Prostate gland (tissue), 2 donors: ENCODE results near the gene SLC25A48. TPM values are rescaled to one million over a fixed set of nuclear protein-coding genes. Genes with fewer than 3 reads are reported as not detected.

Experiments
- DNase-seq: peaks from one replicate; pipeline ENCODE4 v3.0.0-alpha.2; 2019; ENCODE audit warnings: low spot score
- H3K27ac ChIP-seq, 2 donors: fragments of 200-600 bp; sonication (generic); 2 replicates each; pipeline ENCODE4 v1.5.1; 2017 to 2019
- H3K27me3 ChIP-seq: fragments of 200-600 bp; sonication (generic); replicated peaks from 2 replicates; pipeline ENCODE4 v1.5.1; 2019; ENCODE audit not compliant: insufficient read depth
- H3K36me3 ChIP-seq, 2 donors: fragments of 200-600 bp; sonication (generic); 1 replicate in 1 of 2; 2 replicates in 1 of 2; pipeline versions ENCODE4 v1.5.1 to v1.8.1; 2017 to 2019
- H3K4me1 ChIP-seq: fragments of 200-600 bp; sonication (generic); replicated peaks from 2 replicates; pipeline ENCODE4 v1.5.1; 2019
- H3K4me3 ChIP-seq, 2 donors: fragments of 200-600 bp; sonication (generic); 2 replicates each; pipeline ENCODE4 v1.5.1; 2017 to 2019
- H3K9me3 ChIP-seq: fragments of 200-600 bp; sonication (generic); 2 replicates; pipeline ENCODE4 v1.5.1; 2017
- POLR2A ChIP-seq: fragments of 450-650 bp; IDR thresholded peaks from one replicate; pipeline ENCODE4 v1.6.1; 2016; ENCODE audit warnings: antibody characterized with exemption, mild to moderate bottlenecking
- POLR2AphosphoS5 ChIP-seq: sonication (generic); formaldehyde crosslinking; IDR thresholded peaks from one replicate; pipeline ENCODE4 v1.6.1; 2017; ENCODE audit warnings: antibody characterized with exemption
- WGBS: methylation state at CpG from one replicate; pipeline ENCODE4 v1.1.5; 2018; 5-methylcytosine and 5-hydroxymethylcytosine counted together
- intact Hi-C: fragments of 100-400 bp; cut with DNase I; formaldehyde crosslinking; loops from one replicate; pipeline ENCODE4 v1.14.2; 2022
- total RNA-seq, 2 donors: library from RNA; depleted of rRNA; stranded (reverse); fragments of >200 nt; gene quantifications; one replicate each; pipeline ENCODE4 v1.1.0, GENCODE V29; 2016
- TF ChIP-seq, protein P1 (sequence below), 4 experiments: fragments of 200-600 bp in 2 of 4; fragments of 450-650 bp in 2 of 4; sonication (generic) in 2 of 4; IDR thresholded peaks; 1 replicate in 3 of 4; 2 replicates in 1 of 4; pipeline ENCODE4 v1.5.1; 2016 to 2019; ENCODE audit warnings: antibody characterized with exemption in 4 of 4, mild to moderate bottlenecking in 2 of 4, moderate library complexity in 2 of 4

The SLC25A48 gene
- total RNA-seq, 2 donors from 2014 or later = 0.77 to 0.85 TPM

DNA sequence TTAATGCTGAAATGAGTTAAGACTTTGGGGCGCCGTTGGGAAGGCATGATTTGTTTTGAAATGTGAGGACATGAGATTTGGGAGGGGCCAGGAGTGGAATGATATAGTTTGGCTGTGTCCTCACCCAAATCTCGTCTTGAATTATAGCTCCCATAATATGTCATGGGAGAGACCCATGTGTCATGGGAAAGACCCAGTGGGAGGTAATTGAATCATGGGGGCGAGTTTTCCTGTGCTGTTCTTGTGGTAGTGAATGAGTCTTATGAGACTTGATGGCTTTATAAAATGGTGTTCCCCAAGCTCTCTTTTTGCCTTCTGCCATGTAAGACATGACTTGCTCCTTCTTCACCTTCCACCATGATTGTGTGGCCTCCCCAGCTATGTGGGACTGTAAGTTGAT, 5.1 kb downstream of the SLC25A48 start:
- Histone ChIP-seq H3K27me3 (no peaks in the 10 kb centered on the region), H3K27ac (no peak overlapping the region), H3K4me3 (no peak overlapping the region), H3K36me3 (no peaks in the 10 kb centered on the region), H3K9me3 (no peaks in the 10 kb centered on the region), H3K4me1 (no peaks in the 10 kb centered on the region)
- no peak for DNase-seq
- WGBS = 74% methylated on average over 4 of the region's 4 CpGs
- intact Hi-C loops = no loop called here
- TF ChIP-seq POLR2A (no peak), POLR2AphosphoS5 (no peak)
- TF ChIP-seq, protein P1, sequence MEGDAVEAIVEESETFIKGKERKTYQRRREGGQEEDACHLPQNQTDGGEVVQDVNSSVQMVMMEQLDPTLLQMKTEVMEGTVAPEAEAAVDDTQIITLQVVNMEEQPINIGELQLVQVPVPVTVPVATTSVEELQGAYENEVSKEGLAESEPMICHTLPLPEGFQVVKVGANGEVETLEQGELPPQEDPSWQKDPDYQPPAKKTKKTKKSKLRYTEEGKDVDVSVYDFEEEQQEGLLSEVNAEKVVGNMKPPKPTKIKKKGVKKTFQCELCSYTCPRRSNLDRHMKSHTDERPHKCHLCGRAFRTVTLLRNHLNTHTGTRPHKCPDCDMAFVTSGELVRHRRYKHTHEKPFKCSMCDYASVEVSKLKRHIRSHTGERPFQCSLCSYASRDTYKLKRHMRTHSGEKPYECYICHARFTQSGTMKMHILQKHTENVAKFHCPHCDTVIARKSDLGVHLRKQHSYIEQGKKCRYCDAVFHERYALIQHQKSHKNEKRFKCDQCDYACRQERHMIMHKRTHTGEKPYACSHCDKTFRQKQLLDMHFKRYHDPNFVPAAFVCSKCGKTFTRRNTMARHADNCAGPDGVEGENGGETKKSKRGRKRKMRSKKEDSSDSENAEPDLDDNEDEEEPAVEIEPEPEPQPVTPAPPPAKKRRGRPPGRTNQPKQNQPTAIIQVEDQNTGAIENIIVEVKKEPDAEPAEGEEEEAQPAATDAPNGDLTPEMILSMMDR (IDR thresholded peaks at IDR 0.05) = no peak

DNA sequence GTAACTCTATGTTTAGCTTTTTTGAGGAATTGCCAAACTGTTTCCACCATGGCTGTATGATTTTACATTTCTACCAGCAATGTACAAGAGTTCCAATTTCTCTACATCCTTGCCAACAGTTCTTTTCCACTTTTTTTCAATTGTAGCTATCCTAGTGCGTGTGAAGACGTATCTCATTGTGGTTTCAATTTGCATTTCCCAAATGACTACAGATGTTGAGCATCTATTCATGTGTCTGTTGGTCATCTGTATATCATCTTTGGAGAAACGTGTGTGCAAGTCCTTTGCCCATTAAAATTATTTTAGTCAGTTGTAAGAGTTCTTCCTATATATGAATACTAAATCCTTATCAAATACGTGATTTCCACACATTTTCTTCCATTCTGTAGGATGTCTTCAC, 6.5 kb downstream of the SLC25A48 start:
- no peak for DNase-seq
- no peaks in the 10 kb centered on the region for H3K4me1 ChIP-seq
- H3K36me3 ChIP-seq = no peaks in the 10 kb centered on the region
- WGBS = 79% methylated on average over 4 of the region's 4 CpGs
- H3K27me3 ChIP-seq = no peaks in the 10 kb centered on the region
- H3K9me3 ChIP-seq = no peaks in the 10 kb centered on the region
- no peak overlapping the region for H3K27ac ChIP-seq
- no peak for TF ChIP-seq POLR2AphosphoS5
- no peak for TF ChIP-seq POLR2A
- TF ChIP-seq, protein P1 (IDR thresholded peaks at IDR 0.05) = no peak
- intact Hi-C loops = no loop called here
- no peak overlapping the region for H3K4me3 ChIP-seq

DNA sequence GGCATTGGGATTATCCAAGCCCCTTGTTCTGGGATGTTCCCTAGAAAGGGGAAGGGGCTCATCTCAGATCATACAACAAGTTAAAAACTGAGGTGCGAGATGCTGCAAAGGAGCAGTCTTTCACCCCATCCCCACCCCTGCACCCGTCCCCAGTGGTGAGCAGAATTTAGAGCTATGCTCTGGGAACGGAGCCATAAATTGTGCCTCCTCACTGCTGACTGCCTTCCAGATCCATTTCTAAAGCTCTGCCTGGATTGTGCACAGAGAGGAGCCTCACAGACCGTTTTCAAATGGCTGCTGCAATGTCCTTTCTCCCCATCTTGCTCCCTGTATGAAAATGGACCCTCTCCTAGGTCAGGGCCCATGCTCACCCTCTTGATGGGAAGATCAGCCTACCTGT, 8.3 kb downstream of the SLC25A48 start:
- Histone ChIP-seq H3K9me3 (no peaks in the 10 kb centered on the region), H3K27me3 (no peaks in the 10 kb centered on the region), H3K4me3 (no peak overlapping the region), H3K4me1 (no peaks in the 10 kb centered on the region), H3K36me3 (no peaks in the 10 kb centered on the region), H3K27ac (no peak overlapping the region)
- no peak for DNase-seq
- TF ChIP-seq, protein P1 (IDR thresholded peaks at IDR 0.05) = no peak
- TF ChIP-seq POLR2A (no peak), POLR2AphosphoS5 (no peak)
- intact Hi-C loops = no loop called here
- WGBS = 60% methylated on average over 4 of the region's 4 CpGs

DNA sequence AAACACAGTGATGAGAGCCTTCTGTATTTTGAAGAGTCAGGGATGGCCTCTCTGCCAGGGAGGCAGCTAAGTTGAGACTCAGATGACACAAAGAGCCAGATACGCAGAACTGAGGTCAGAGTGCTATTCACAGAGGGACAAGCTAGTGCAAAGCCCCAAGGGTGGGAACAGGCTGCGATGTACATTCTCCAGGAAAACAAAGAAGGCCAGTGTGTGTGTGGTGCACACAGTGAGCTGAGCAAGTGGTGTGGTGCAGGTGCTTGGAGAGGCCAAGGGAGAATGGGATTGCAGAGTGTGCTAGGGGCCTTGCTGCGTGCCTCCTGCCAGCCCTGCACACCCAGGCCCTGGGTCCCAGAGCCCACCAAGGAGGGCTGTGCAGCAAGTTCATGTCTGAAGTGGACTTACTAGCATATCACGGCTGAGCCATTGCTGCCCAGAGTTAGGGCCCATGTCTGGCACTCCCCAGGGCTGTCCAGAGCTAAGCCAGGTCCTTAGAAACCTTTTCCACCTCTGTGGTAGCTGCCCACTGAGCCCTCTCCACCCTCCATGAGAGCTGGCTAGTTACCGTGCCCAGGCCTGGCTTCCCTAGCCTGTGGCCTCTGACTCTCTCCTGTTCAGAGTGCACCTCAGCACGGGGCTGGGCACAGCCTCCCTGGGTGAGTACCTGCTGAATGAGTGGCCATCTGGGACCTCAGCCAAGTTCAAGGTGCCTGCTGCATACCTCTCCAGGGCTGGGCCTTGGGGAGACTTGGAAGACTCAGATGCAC, 9.3 kb downstream of the SLC25A48 start:
- TF ChIP-seq POLR2A = no peak
- TF ChIP-seq, protein P1 (IDR thresholded peaks at IDR 0.05) = no peak
- no peaks in the 10 kb centered on the region for H3K9me3 ChIP-seq
- intact Hi-C loops = no loop called here
- H3K27me3 ChIP-seq = no peaks in the 10 kb centered on the region
- no peak overlapping the region for H3K4me3 ChIP-seq
- H3K36me3 ChIP-seq = no peaks in the 10 kb centered on the region
- H3K27ac ChIP-seq = no peak overlapping the region
- WGBS = 88% methylated on average over 6 of the region's 6 CpGs
- no peaks in the 10 kb centered on the region for H3K4me1 ChIP-seq
- no peak for DNase-seq

DNA sequence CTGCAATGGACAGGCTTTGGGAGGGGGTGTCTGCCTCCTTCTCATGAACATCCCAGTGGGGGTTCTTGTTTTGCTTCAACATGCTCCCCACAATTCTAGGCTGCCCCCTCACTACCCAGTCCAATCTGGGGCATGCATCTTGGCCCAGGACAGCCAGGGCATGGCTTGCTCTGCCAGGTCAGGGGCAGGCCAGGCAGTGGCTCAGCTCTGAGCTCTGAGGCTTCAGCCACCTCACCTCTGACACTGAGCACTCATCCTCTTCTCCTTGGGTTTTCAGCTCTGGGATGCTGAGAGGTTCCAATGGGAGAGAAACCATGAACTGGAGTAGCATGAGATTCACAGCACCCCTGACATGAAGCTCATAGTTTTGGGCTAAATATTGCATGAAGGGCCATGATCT, 11.8 kb downstream of the SLC25A48 start:
- Histone ChIP-seq H3K27ac (no peak overlapping the region), H3K27me3 (no peaks in the 10 kb centered on the region), H3K36me3 (no peaks in the 10 kb centered on the region), H3K4me3 (no peak overlapping the region), H3K9me3 (no peaks in the 10 kb centered on the region), H3K4me1 (no peaks in the 10 kb centered on the region)
- intact Hi-C loops = no loop called here
- TF ChIP-seq POLR2AphosphoS5 (no peak), POLR2A (no peak)
- TF ChIP-seq, protein P1 (IDR thresholded peaks at IDR 0.05) = no peak
- DNase-seq = no peak
